Activated gamma-delta T cell treated with anti-CD3 and anti-CD28 coated beads, Interleukin-2, amount 50 U/mL, for 16 hours (primary cell): Measurements from ENCODE around the gene CACNB1.

Experiments used
- DNase-seq: peaks from one replicate; pipeline ENCODE4 v3.0.0-alpha.2; 2020; ENCODE audit warnings: low read depth

CACNB1 gene

GRCh38 chr17:39225959-39226683 is 28.7 kb upstream of the CACNB1 start:
- DNase-seq, result peak; percentile 53

GRCh38 chr17:39225308-39225958 is 28.0 kb upstream of the CACNB1 start, which contains the start of gene STAC2:
Gene STAC2, minus strand, starts transcription at chr17:39225945. Its CDS starts 443 bp downstream, at chr17:39225502.
- DNase-seq, result no peak

GRCh38 chr17:39224778-39225307 is 27.4 kb upstream of the CACNB1 start:
- DNase-seq, result no peak

GRCh38 chr17:39223907-39224777 is 26.7 kb upstream of the CACNB1 start:
- no peak for DNase-seq

GRCh38 chr17:39222866-39223834 is 25.7 kb upstream of the CACNB1 start:
- DNase-seq, result no peak

GRCh38 chr17:39222151-39222550 is 24.7 kb upstream of the CACNB1 start:
- DNase-seq, result no peak

- no peak for DNase-seq
Observed at GRCh38 chr17:39221572-39221971, 24.1 kb upstream of the CACNB1 start.

GRCh38 chr17:39219647-39220154 is 22.2 kb upstream of the CACNB1 start:
- no peak for DNase-seq

- no peak for DNase-seq
Observed at GRCh38 chr17:39218906-39219305, 21.4 kb upstream of the CACNB1 start.

- DNase-seq, result no peak
Observed at GRCh38 chr17:39217734-39218369, 20.4 kb upstream of the CACNB1 start.

- no peak for DNase-seq
Observed at GRCh38 chr17:39213852-39214251, 16.4 kb upstream of the CACNB1 start.

GRCh38 chr17:39212841-39213480 is 15.5 kb upstream of the CACNB1 start:
- DNase-seq, result no peak

GRCh38 chr17:39212195-39212810 is 14.8 kb upstream of the CACNB1 start:
- no peak for DNase-seq

- no peak for DNase-seq
Observed at GRCh38 chr17:39210093-39210434, 12.6 kb upstream of the CACNB1 start.

GRCh38 chr17:39209317-39210092 is 12.0 kb upstream of the CACNB1 start:
- DNase-seq, result peak; percentile 73

- no peak for DNase-seq
Observed at GRCh38 chr17:39208893-39209292, 11.4 kb upstream of the CACNB1 start.

- no peak for DNase-seq
Observed at GRCh38 chr17:39208136-39208535, 10.7 kb upstream of the CACNB1 start.

GRCh38 chr17:39205112-39205526 is 7.7 kb upstream of the CACNB1 start:
- DNase-seq, result no peak

GRCh38 chr17:39204245-39204644 is 6.8 kb upstream of the CACNB1 start:
- DNase-seq, result no peak
